T-helper 1 cell (primary cell): ENCODE data around the gene GREM1.

Experiments used
- DNase-seq, 5 donors: peaks; one replicate each; pipeline ENCODE4 v3.0.0-alpha.2; 2012 to 2020

The GREM1 gene

GRCh38 chr15:32732574-32733157, 14.9 kb downstream of the GREM1 start:
- DNase-seq: no peak

GRCh38 chr15:32733281-32733680, 15.5 kb downstream of the GREM1 start:
- no peak for DNase-seq

- no peak for DNase-seq
These were observed 18.3 kb downstream of the GREM1 start for GRCh38 chr15:32735989-32736700.

GRCh38 chr15:32736701-32737061, 18.9 kb downstream of the GREM1 start:
- no peak for DNase-seq

GRCh38 chr15:32737304-32737703, 19.5 kb downstream of the GREM1 start:
- DNase-seq: no peak

GRCh38 chr15:32738666-32739065, 20.9 kb downstream of the GREM1 start:
- DNase-seq: no peak

GRCh38 chr15:32739522-32740063, 21.8 kb downstream of the GREM1 start:
- DNase-seq: no peak

GRCh38 chr15:32743411-32744140, 25.8 kb downstream of the GREM1 start:
- DNase-seq: no peak

GRCh38 chr15:32746116-32746857, 28.5 kb downstream of the GREM1 start:
- no peak for DNase-seq

GRCh38 chr15:32747921-32748342, 30.1 kb downstream of the GREM1 start:
- no peak for DNase-seq

- DNase-seq: no peak
These were observed 33.2 kb downstream of the GREM1 start for GRCh38 chr15:32750979-32751378.

- DNase-seq: no peak
These were observed 39.6 kb downstream of the GREM1 start for GRCh38 chr15:32757426-32757825.

- DNase-seq: no peak
These were observed 45.5 kb downstream of the GREM1 start for GRCh38 chr15:32763295-32763694.

- DNase-seq: no peak
These were observed 47.4 kb downstream of the GREM1 start for GRCh38 chr15:32765236-32765635.

GRCh38 chr15:32766101-32766500, 48.3 kb downstream of the GREM1 start:
- DNase-seq: no peak

- no peak for DNase-seq
These were observed 49.4 kb downstream of the GREM1 start for GRCh38 chr15:32767236-32767635.

GRCh38 chr15:32774022-32774421, 56.2 kb downstream of the GREM1 start:
- no peak for DNase-seq

GRCh38 chr15:32775103-32775502, 57.3 kb downstream of the GREM1 start:
- DNase-seq: no peak

GRCh38 chr15:32778391-32779176, 60.8 kb downstream of the GREM1 start:
- no peak for DNase-seq

GRCh38 chr15:32781781-32782180, 64.0 kb downstream of the GREM1 start:
- DNase-seq: no peak

GRCh38 chr15:32784581-32784980, 66.8 kb downstream of the GREM1 start:
- no peak for DNase-seq

- DNase-seq: no peak
These were observed 69.1 kb downstream of the GREM1 start for GRCh38 chr15:32786906-32787305.
